Daoy (cell line): Measurements from ENCODE around the gene NPAS2. TPM values are rescaled to one million over a fixed set of nuclear protein-coding genes. Genes with fewer than 3 reads are reported as not detected.
A peak's percentile ranks its signal among the peaks of the same experiment; 100 is the strongest.

Experiments used
- DNase-seq: peaks from one replicate; pipeline ENCODE4 v3.0.0-alpha.2; 2015; ENCODE audit warnings: low read depth
- total RNA-seq: library from RNA; depleted of rRNA; stranded (reverse); fragments of >200 nt; shearing (Covaris generic); gene quantifications from 2 replicates; pipeline ENCODE4 v1.2.3, GENCODE V29; 2014

Gene NPAS2
- total RNA-seq, 1 experiment from 2014 or later: 11.4 TPM

GRCh38 chr2:100986157-100986556 is 166.2 kb downstream of the NPAS2 start:
- no peak for DNase-seq

GRCh38 chr2:100987536-100987935 is 167.6 kb downstream of the NPAS2 start:
- no peak for DNase-seq

- DNase-seq: no peak
These were observed 168.0 kb downstream of the NPAS2 start for GRCh38 chr2:100987974-100988373.

GRCh38 chr2:100988630-100989417 is 168.9 kb downstream of the NPAS2 start:
- DNase-seq: no peak

- no peak for DNase-seq
These were observed 169.7 kb downstream of the NPAS2 start for GRCh38 chr2:100989666-100990065.

- no peak for DNase-seq
These were observed 170.2 kb downstream of the NPAS2 start for GRCh38 chr2:100990166-100990565.

GRCh38 chr2:100990650-100991403 is 170.9 kb downstream of the NPAS2 start:
- DNase-seq: no peak

GRCh38 chr2:100991404-100991773 is 171.4 kb downstream of the NPAS2 start:
- DNase-seq: no peak

GRCh38 chr2:100992262-100992661 is 172.3 kb downstream of the NPAS2 start:
- no peak for DNase-seq

GRCh38 chr2:100993294-100993693 is 173.4 kb downstream of the NPAS2 start:
- DNase-seq: no peak

- no peak for DNase-seq
These were observed 175.6 kb downstream of the NPAS2 start for GRCh38 chr2:100995309-100996075.

GRCh38 chr2:100997509-100998234 is 177.7 kb downstream of the NPAS2 start:
- no peak for DNase-seq

- no peak for DNase-seq
These were observed 178.3 kb downstream of the NPAS2 start for GRCh38 chr2:100998235-100998573.

- no peak for DNase-seq
These were observed 180.1 kb downstream of the NPAS2 start for GRCh38 chr2:100999995-101000394.

- peak; percentile 98 for DNase-seq
These were observed 182.0 kb downstream of the NPAS2 start, which contains the start of gene RPL31 for GRCh38 chr2:101001691-101002561. TSS of gene RPL31 (plus strand) at chr2:101002289. CDS start at chr2:101002702, 413 bp downstream.

- peak; percentile 29 for DNase-seq
These were observed 182.8 kb downstream of the NPAS2 start for GRCh38 chr2:101002562-101003277.

- DNase-seq: no peak
These were observed 183.4 kb downstream of the NPAS2 start for GRCh38 chr2:101003278-101003775.

- DNase-seq: no peak
These were observed 184.8 kb downstream of the NPAS2 start for GRCh38 chr2:101004620-101005325.

GRCh38 chr2:101006065-101006715 is 186.3 kb downstream of the NPAS2 start:
- no peak for DNase-seq
